GM18508 (cell line): Measurements from ENCODE around the gene TARBP1.
"Not testable (repeated sequence)": the region's sequence is repeated elsewhere in the genome, so short reads cannot be mapped to it uniquely, and the experiment has no call there.

ENCODE experiments used
- ATAC-seq: cut with Tn5 transposase; IDR thresholded peaks from one replicate; pipeline ENCODE4 v1.9.1; 2021; ENCODE audit warnings: moderate number of reproducible peaks; ENCODE audit not compliant: insufficient read depth, unreplicated experiment

Gene TARBP1

DNA sequence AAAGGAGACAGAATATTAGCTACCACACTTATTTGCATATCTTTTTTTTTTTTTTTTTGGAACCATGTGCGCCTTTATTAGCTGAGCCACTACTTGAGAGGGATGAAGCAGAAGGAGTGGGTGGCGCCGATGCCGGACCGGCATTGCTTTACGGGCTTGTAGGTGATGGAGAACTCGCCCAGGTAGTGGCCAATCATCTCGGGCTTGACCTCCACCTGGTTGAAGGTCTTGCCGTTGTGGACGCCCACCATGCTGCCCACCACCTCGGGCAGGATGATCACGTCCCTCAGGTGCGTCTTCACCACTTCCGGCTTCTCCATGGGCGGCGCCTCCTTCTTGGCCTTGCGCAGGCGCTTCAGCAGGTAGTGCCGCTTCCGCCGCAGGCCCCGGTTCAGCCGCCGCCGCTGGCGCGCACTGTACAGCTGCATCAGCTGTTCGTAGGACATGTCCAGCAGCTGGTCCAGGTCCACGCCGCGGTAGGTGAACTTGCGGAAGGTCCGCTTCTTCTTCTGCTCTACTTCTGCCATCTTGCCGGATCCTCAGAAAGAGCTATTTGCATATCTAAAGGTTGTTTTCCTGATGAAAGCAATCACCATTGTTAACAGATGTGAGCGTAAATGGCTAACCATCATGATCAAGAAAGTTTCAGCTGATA, 122.2 kb downstream of the TARBP1 start:
- not testable (repeated sequence) for ATAC-seq

- no peak for ATAC-seq
Observed at GRCh38 chr1:234355782-234356510, 123.0 kb downstream of the TARBP1 start.

GRCh38 chr1:234348964-234349363, 130.0 kb downstream of the TARBP1 start:
- ATAC-seq, result no peak

- ATAC-seq, result no peak
Observed at GRCh38 chr1:234345237-234345636, 133.7 kb downstream of the TARBP1 start.

DNA sequence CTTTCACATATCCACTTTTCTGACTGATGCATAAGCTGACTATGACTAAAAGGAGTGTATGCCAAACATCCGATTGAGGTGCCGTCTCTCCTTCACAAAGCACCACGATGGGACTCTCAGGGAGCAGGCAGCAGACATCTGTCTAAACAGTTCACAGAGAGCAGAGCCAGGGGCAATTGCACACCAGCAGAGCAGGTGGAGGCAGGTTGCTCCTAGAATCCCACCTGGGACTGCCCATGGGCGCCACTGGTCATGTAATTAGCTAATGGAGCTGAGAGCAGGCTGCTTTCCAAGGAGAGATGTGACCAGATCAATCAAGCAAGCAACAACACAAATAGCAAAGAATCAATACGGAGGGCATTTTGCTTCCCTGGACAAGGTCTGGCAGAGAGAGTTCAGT, 136.2 kb downstream of the TARBP1 start:
- ATAC-seq, result no peak
